ENCODE data around the gene SF3B4.

DNA sequence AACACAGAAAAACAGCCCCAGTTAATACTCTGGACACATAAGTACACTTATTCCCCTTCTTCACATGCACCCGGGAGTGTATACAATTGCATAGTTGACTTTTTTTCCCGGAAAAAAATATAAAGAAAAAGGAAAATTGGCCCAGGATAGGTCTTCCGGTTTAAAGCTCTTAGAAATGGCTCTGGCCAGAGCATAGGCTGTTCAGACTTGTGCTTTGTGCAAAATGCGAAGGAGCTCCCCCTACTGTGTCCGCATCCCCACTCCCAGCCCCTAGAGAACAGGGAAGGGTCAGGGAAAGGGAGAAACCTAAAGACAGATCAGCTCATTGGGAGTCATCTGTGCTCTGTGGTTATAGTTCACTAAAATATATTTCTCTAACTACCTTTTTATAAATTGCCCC lies 14.6 kb upstream of the SF3B4 start:
- TF ChIP-seq, protein P1, sequence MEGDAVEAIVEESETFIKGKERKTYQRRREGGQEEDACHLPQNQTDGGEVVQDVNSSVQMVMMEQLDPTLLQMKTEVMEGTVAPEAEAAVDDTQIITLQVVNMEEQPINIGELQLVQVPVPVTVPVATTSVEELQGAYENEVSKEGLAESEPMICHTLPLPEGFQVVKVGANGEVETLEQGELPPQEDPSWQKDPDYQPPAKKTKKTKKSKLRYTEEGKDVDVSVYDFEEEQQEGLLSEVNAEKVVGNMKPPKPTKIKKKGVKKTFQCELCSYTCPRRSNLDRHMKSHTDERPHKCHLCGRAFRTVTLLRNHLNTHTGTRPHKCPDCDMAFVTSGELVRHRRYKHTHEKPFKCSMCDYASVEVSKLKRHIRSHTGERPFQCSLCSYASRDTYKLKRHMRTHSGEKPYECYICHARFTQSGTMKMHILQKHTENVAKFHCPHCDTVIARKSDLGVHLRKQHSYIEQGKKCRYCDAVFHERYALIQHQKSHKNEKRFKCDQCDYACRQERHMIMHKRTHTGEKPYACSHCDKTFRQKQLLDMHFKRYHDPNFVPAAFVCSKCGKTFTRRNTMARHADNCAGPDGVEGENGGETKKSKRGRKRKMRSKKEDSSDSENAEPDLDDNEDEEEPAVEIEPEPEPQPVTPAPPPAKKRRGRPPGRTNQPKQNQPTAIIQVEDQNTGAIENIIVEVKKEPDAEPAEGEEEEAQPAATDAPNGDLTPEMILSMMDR (IDR thresholded peaks at IDR 0.05), result peak in 1 of 6 experiments; percentile 23
- TF ChIP-seq POLR2A (IDR thresholded peaks at IDR 0.05) (no peak), POLR2AphosphoS5 (IDR thresholded peaks at IDR 0.05) (no peak)

Data from upper lobe of left lung (tissue), 4 donors.